Stimulated activated CD4-positive, alpha-beta T cell treated with anti-CD3 and anti-CD28 coated beads, Interleukin-1b, Interleukin-23, amount 100 ng/mL, for 24 hours (primary cell): ENCODE results near the gene RCAN2.
"Not testable (repeated sequence)": the region's sequence is repeated elsewhere in the genome, so short reads cannot be mapped to it uniquely, and the experiment has no call there.

Experiments used
- DNase-seq, 4 experiments: peaks; one replicate each; pipeline ENCODE4 v3.0.0-alpha.2; 2020; ENCODE audit warnings: low read depth in 4 of 4, low spot score in 1 of 4

RCAN2 gene

DNA sequence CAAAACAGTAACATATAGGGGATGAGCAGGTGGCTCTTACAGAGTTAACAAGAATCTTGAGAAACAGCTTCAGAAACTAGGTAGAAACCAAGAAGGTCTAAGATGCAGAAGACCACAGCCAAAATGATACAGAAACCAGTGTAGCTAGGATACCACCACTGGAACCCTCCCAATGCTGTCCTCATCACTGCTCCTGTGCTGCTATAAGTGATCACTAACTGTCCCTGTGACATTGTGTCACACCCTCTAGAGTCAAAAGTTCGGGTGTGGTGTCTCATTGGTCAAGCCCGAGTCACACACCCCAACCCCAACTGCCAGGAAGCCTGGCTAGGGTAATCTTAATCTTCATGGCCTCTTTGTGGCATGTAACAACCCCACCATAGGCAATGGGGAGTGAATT lies 153.1 kb downstream of the RCAN2 start:
- DNase-seq: no peak

DNA sequence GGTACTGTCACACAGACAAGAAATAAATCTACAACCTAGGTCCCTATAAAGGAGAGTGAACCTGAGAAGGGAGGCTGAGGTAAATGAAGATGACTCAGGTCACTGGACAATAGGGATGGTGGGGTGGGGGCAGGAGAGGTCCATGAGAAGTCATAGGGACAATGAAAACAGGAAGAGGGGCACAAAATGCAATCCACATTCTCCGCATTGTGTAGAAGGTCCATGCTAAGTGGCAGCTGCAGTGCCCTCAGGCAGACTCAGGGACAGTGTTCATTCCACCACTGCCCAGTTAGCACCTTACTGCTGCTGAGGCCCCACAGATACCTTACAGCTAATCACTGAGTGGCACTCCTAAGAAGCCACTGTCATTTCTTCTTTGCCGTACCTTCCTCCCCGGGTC lies 156.8 kb downstream of the RCAN2 start:
- no peak for DNase-seq

DNA sequence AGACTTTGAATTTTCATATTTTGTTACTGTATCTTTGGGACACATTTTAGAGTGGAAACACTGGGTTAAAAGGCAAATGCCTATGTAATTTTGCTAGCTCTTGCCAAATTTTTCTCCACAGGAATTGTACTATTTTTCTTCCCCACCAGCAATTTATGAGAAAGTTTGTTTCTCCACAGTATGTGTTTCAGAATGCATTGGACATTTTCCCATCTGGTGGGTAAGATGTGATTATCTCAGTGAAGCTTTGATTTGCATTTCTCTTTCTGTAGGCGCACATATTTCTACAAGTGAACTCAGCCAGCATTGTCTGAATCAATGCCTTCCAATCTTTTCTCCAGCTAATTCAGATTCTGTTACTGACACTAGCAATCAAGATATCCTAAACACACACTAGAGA lies 157.8 kb downstream of the RCAN2 start:
- no peak for DNase-seq

DNA sequence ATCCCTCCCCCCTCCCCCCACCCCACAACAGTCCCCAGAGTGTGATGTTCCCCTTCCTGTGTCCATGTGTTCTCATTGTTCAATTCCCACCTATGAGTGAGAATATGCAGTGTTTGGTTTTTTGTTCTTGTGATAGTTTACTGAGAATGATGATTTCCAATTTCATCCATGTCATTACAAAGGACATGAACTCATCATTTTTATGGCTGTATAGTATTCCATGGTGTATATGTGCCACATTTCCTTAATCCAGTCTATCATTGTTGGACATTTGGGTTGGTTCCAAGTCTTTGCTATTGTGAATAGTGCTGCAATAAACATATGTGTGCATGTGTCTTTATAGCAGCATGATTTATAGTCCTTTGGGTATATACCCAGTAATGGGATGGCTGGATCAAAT lies 158.8 kb downstream of the RCAN2 start:
- DNase-seq: not testable (repeated sequence)

DNA sequence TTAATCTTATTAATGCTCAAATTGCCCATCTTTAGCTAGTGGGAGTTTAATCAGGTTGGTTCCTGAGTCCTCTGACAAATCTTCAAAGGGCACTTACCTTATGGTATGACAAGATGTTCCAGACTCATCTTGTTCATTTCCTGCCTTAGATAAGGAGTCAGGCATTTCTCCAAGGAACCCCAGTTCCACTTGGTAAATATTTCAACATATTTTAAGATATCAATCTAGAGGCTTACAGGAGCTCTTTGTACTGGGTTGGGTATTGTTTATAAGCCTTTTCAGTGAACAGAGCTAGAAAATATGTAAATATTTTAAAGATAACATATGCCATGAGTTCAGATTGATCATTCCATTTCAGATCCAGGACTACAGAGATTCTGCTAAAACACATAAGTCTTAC lies 159.8 kb downstream of the RCAN2 start:
- no peak for DNase-seq

DNA sequence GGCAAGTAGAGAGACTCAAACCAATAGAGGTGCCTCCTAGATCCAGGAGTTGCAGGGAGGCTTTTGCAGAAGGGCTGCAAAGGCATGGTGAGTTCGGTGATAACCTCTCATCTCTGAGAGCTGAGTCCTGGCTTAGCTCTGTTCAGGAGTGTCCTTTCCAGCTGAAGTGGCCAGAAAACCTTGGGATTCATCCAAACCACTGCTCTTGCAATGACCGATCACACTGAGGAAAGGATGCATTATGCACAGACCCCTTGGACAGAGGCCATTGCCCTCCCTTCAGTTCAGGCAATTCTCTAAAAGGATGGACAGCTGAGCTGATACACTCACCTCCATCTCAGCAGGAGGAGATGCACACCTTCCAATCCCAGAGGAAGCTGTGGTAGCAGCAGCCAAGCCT lies 161.7 kb downstream of the RCAN2 start:
- no peak for DNase-seq

DNA sequence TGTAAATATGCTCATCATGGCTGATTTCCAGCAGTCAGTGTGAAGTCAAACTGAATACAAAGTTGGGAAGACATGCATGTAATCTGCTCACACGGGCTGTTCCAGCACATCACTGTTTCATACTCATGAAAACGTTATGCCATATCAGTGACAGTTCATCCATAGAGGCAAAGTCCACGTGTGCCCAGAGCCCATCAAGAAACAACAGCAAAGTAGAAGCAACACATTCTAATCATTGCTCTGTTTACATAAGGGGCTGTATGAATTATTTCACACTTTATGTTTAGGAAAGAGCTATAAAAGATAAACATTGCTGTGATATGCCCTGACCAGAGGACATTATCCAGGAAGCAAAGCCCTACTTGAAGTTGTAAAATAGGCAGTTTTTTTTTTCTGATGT lies 163.5 kb downstream of the RCAN2 start:
- DNase-seq: no peak

DNA sequence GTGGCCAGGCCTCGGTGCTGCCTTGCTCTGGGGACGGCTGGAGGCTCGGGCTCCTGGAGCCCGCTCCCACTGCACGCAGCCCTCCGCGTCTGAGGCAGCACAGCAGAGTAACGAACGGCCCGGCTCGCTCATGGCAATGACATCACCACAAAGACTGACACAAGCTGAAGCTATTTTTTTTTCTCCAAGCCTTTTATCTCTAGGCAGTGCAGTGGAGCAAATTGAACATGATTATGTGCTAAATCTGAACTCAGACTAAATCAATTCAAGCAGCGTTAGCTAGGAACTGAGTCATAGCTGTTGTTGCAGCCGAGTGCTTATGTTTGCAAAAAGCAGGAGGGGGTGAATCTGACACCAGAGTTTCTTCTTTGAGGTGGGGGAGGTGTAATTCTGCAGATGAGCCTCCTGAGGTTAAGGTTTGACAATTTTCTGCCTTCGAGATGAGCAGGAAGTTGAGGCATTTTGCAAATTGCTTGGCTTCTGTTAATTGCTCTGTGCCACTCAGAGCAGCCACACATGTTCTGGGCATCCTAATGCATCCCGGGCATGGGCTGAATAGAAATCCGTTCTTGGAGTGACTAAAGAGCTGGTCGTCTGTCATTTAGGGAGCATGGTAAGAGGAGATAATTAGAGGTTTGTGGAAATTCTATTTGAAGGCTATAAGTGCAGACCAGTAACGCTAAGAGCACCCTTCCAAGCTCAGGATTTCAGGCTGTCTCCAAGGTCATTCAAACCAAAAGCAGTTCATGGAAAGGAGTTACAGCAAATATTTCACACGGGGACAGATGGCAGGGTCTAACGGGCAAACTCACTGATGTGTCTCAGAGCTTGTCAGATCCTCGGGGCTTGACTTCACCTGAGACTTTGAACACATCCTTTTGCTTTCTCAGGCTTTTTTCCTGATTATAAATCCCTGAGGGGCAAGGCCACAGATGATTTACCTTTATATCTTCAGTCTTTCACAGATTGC lies 165.4 kb downstream of the RCAN2 start:
- no peak for DNase-seq

DNA sequence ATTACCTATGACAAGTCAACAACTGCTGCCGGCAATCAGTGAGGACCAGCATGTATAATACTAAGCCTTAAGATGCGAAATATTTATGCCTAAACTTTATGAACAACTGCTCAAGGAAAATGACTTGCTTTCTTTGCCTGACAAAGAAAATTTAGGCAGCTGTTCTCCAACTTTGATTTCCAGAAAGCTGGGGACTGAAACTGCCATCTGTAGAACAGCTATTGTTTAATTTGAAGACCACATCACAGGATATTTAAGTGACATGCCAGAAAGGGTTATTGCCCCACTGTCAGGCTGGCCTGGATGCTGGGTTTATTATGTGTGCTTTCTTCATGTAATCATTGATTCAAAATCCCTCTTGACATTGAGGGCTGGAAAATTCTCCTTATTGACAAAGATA lies 166.5 kb downstream of the RCAN2 start:
- no peak for DNase-seq

DNA sequence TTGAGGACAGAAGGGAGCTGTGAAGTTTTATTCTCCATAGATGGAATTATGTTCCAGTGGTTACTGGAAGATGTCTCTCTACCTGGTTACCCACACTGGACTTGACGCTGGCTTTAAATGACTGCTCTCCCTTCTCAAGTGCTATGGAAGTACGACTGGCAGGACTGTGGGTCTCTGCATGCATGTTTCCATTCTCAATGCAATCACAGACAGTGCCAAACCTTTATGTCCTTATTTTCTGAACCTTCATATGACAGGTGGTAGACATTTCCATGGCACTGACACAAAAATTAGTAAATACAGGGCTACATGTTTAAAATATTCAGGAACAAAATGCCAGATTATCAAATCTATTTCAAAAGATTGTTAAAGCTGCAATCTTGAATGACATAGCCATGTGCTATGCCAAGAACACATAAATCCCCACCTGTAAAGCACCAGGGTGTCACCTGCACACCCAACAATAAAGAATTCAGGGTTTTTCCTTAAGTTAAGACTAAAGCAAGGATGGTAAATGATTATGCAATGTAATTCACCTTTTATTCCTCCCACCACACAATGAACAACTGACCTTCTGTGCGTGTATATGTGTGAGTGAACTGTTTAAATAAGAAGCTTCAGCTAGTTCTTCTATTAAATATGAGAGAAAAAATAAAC lies 167.2 kb downstream of the RCAN2 start:
- no peak for DNase-seq

DNA sequence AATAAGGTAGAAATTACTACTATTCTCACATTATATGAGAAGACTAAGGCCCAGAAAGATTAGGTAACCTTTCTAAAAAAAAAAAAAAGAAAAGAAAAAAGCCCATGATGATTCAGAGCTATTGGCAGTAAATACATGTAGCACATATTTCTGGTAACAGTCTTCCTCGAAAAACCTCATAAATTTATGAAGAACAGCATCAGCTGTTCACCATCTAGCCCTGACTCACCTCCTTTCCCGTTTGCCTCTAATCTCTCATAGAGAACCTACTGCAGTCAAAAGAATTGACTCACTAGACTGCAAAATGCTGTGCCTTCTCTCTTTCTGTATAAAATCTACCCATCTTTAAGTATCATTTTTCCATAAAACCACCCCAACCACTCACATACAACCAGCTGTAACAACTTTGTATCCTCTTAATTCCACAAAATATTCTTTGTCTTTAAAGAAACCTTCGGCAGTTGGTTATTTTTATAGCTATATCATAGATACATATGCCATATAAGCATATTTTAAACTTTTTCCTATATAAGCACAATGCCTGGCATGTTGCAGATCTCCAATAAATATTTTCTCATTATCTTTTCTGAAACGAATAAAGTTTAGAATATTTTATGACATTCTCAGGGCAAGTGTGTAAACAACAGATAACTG lies 167.8 kb downstream of the RCAN2 start:
- DNase-seq: no peak

DNA sequence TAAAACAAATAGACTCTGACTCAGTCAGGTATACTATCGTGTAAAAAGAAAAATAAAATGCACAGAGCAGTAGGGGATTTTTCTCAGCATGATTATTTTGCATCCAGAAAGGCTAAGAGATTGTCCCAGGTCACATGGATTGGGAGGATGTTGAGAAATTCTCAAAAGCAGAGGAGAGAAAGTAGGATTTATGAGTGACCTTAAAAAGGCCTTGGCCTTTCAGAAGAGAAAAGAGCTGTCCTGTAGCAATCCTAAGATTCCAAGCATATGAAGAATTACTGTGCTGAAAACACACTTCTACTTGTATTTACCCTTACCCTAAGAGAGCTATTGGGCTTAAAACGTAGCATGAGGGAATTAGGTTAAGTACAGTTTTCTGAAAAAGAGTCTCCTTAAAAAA lies 170.7 kb downstream of the RCAN2 start:
- no peak for DNase-seq

DNA sequence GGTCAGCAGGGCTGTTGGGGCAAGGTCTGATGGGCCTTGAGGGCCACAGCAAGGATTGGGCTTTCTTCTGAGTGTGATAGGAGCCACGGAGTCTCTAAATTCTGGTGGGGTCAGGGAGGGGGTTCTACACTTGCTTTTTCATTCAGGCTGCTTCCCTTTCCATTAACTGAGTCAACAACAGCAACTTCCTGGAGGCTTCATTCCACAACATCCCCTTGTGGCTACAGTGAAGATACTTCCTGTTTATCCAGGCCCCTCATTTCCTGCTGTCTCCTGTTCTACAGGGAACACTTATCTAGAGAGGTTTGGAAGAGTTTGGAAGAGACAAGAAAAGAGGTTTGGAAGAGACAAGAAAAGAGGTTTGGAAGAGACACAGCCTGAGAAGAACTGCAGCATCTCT lies 175.7 kb downstream of the RCAN2 start:
- DNase-seq: no peak

DNA sequence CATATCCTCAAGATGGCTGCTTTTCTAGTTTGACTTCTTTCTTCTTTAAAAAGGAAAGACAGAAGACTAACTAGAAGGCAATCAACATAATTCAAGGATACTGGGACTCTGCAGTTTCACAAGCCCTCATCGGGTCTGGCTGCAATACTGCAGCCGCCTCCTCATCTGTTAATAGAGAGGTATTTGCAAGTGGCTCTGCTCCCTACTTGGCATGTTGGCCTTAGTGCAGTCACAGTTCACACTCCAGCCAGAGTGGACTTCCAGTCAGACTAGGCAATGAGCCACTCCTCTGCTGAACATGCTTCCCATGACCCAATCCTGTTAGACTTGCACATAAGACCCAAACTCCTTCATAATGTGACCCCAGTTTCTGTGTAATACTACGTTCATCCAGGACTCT lies 178.6 kb downstream of the RCAN2 start:
- no peak for DNase-seq

DNA sequence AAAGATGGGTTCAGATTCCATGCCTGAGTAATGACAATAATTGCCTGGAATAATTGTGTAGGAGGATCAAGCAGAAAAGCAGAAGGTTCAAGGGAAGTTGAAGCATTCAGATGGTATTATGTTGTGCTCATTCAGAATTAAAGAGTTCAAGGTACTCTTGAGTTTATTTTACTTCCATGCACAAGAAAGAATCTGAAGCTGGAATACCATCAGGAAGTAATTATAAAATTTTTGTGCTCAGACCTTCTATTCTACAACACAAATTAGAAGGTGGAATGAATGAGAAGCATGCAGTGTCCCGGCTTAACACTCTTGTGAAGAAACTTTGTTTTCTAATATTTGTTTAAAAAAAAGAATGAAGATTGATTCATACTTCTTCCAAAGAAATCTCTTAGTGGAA lies 181.1 kb downstream of the RCAN2 start:
- DNase-seq: no peak

DNA sequence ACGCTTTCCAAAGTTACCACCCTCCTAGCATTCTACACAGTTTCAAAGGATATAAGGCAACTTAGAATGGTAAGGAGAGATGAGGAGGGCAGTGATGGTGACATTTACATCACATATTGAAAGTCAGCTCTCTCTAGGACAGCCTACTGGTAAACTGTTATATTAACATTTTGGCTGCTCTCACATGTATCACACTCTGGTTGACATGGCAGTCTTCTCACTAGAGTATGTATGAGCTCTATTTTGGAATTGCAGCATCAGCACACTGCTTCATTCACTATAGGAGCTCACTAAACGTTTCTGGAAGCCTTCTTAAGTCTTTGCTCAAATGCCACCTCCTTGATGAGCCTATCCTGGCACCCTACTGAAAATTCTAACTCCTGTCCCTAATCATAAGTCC lies 184.8 kb downstream of the RCAN2 start:
- no peak for DNase-seq

DNA sequence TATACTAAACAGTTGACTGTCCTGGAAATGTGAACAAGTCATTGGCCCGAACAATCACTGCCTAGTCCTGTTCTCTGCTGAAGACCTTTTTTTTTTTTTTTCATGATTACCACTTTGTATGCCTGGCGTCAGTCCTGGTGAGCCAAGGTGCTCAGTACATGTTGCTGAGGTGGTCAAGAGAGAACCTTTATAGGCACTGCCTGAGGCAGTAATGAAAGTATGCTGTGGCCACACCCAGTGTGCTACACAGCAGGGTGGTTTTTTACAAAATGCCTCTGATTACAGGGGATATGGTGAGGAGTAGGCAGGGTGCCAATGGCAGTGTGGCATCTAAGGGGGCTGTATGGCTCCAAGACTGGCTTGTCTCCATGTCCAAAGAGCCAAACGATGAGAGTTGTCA lies 185.4 kb downstream of the RCAN2 start:
- no peak for DNase-seq

DNA sequence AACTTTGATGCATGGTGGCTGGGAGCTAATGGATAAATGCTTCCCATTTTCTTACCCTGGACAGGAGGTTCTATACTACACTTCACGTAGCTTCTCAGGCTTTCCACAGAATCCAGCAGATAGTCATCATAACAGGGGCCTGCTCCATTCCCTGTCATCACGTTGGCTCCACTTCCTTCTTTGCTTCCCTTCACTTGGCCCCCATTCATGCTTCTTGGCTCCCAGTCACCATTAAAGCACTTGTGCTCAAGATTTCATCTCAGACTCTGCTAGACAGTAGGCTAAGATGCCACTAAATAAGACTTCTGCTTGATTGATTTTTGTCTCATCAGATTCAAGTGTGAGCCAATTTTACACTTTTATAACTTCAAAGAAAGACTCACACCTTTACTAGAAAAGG lies 186.0 kb downstream of the RCAN2 start:
- DNase-seq: no peak

DNA sequence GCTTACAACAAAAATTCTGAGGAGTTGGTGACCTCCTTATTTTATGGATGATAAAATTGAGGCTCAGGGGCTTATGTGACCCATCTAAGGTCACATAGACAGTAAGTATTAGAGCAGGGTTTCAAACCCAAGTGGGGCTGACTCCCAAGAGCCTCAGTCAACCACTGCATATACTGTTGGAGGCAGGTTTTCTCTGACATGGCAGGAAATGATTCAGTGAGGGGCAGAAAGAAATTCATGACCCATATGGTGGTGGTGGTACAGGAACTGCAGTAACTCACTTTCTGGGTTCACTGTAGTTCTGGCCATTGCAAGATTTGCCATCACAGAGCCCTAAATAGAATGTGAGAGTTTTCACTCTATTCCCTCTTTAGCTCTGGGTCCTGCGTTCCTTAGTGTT lies 188.4 kb downstream of the RCAN2 start:
- DNase-seq: no peak

DNA sequence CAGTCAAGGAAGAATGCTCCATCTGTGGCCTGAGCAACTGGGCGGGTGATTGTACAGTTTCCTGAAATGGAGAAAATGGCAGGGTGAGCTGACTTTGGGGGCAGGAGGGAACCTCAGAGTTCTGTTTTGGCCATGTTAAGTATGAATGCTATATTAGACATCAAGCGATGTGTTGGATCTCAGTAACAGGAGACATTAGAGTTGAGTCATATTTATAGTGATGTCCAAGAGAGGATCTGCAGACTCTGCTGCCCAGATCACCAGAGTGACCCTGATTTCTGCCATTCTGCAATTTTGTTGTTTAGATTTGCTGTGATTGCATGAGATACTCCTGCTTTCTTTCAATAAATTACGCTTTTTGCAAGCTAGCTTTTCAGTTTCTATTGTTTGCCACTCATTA lies 189.1 kb downstream of the RCAN2 start:
- no peak for DNase-seq

DNA sequence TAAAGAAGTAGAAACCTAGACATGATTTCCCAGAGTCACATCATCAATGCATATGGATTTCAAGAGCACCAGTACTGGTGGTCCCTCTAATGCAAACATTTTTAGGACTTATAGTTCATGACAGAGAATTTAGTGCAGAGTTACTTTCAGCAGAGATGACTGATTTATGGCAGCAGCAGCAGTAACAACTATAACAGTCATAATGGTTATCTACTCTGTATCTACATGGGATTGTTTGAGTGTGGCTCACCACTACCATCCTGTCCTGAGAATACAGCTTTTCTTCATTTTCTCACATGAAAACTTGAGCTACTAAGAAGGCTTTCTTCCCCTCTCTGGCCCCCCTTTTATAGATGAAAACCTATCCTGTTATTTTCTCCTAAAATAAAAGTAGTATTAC lies 192.0 kb downstream of the RCAN2 start:
- DNase-seq: no peak

DNA sequence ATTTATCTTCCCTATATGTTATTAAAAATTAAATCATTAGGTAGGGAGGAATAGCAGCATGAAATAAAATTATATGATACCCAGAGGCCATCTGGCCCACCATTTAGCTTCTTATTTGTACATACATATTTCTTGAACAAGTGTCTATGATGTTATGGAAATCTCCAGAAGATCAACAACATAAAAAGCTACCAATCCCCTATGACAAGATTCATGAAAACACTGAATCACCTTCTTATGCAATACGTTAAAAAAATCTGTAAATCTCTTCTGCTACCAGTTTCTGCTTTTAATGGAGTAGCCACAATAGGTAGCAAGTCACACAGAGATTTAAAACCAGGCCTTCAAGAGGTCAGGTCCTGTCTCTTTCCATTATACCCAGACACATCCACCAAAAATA lies 194.7 kb downstream of the RCAN2 start:
- no peak for DNase-seq
